ENCODE results near the gene GATB.

GATB gene

DNA sequence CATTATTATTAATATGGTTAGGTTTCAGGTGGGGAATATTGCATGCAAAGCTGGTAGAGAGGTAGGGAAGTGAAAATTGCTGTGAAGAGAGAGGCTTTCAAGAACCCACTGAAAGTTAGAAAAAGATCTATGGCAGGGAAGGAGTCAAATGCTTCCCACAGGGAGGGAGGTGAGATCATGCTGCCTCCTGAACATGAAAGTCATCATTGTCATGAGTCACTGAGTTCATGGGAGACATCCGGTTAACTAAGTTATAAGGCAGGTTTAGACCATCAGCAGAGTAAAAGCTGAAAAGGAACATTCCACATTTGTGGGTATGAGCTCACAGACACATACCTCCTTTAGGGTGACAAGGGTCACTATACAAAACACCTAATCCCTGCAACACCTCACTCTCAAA, 16.2 kb downstream of the GATB start (continued):
- peak; percentile 67; the same call in 1 of the 2 replicates for TF ChIP-seq ZEB2 (tag by site-specific recombination; IDR thresholded peaks at IDR 0.05)
- TF ChIP-seq, protein P1, sequence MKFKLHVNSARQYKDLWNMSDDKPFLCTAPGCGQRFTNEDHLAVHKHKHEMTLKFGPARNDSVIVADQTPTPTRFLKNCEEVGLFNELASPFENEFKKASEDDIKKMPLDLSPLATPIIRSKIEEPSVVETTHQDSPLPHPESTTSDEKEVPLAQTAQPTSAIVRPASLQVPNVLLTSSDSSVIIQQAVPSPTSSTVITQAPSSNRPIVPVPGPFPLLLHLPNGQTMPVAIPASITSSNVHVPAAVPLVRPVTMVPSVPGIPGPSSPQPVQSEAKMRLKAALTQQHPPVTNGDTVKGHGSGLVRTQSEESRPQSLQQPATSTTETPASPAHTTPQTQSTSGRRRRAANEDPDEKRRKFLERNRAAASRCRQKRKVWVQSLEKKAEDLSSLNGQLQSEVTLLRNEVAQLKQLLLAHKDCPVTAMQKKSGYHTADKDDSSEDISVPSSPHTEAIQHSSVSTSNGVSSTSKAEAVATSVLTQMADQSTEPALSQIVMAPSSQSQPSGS (tag by site-specific recombination; IDR thresholded peaks at IDR 0.05; ENCODE audit: low read depth) = peak; percentile 19; the same call in 1 of the 2 replicates
- TF ChIP-seq ZBTB17 (tag by site-specific recombination; IDR thresholded peaks at IDR 0.05) = 0 out of 2 replicates have a peak, but pooled peaks have one; percentile 24
- peak; percentile 30; the same call in 1 of the 2 replicates for TF ChIP-seq PRDM6 (tag by site-specific recombination; IDR thresholded peaks at IDR 0.05)
- peak; percentile 79; the same call in 1 of the 2 replicates for TF ChIP-seq ZNF24 (tag by site-specific recombination; IDR thresholded peaks at IDR 0.05)
- TF ChIP-seq INSM2 (tag by site-specific recombination; IDR thresholded peaks at IDR 0.05) = 0 out of 2 replicates have a peak, but pooled peaks have one; percentile 35
- TF ChIP-seq SP7 (tag by site-specific recombination; IDR thresholded peaks at IDR 0.05) = peak; percentile 73
- peak; percentile 66; the same call in 1 of the 2 replicates for TF ChIP-seq ZNF600 (tag by site-specific recombination; IDR thresholded peaks at IDR 0.05)

DNA sequence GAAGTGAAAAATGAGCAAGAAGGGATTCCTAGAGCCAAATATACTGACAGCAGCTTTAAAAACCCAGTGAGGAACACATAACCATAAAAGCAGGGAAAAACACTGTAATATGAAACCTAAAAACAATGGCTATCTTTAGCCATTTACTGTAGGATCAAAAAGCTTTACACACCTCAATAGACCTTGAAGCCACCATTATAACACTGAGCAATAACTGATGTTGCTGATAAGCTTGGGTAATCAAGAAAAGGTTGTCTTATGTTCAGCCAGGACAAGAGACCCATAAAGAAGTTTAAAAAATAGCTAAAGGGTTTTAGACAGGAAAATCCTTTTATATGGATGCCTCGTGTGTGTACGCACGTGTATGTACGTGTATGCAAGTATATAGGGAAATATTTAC, 16.9 kb downstream of the GATB start:
- Histone ChIP-seq H3K9me3 (ENCODE audit: control insufficient read depth, insufficient read depth, low read depth, low read length) (no peaks in the 10 kb centered on the region), H3K4me3 (ENCODE audit: low read depth, low read length) (no peak overlapping the region), H3K27ac (ENCODE audit: extremely low read depth, low read depth, low read length) (no peak overlapping the region), H3K4me1 (ENCODE audit: control insufficient read depth, insufficient read depth, low read length) (no peaks in the 10 kb centered on the region; the same call in 1 of the 2 replicates), H3K36me3 (ENCODE audit: control insufficient read depth in 2 of 2, insufficient read depth in 1 of 2, low read length in 2 of 2) (no peaks in the 10 kb centered on the region)
- CTCF ChIA-PET = interaction anchor here (0.9 kb wide), 1 partner anchor 16 kb away, joined by 3 read pairs; no protein-coding TSS in a partner anchor
- TF ChIP-seq ZNF530 (tag by site-specific recombination; IDR thresholded peaks at IDR 0.05; ENCODE audit: low read depth) (no peak), ZNF792 (tag by site-specific recombination; IDR thresholded peaks at IDR 0.05) (no peak), ZNF624 (tag by site-specific recombination; IDR thresholded peaks at IDR 0.05) (no peak), ZFP41 (tag by site-specific recombination; IDR thresholded peaks at IDR 0.05; ENCODE audit: borderline replicate concordance) (no peak), ZNF391 (tag by site-specific recombination; IDR thresholded peaks at IDR 0.05; ENCODE audit: borderline replicate concordance, low read depth) (no peak), YY1 (tag by site-specific recombination; IDR thresholded peaks at IDR 0.05) (no peak), ZSCAN4 (tag by site-specific recombination; IDR thresholded peaks at IDR 0.05) (no peak), ZNF776 (tag by site-specific recombination; IDR thresholded peaks at IDR 0.05; ENCODE audit: borderline replicate concordance) (no peak), ZNF529 (tag by site-specific recombination; IDR thresholded peaks at IDR 0.05; ENCODE audit: insufficient replicate concordance) (no peak), ZNF670 (tag by site-specific recombination; IDR thresholded peaks at IDR 0.05; ENCODE audit: low read depth) (no peak)
- POLR2A ChIA-PET = no interaction called here

Measured in HEK293 (cell line).